Liver (tissue), 9 donors: ENCODE measurements around the gene MSH5. TPM values are rescaled to one million over a fixed set of nuclear protein-coding genes. Genes with fewer than 3 reads are reported as not detected.
"Not testable (repeated sequence)": the region's sequence is repeated elsewhere in the genome, so short reads cannot be mapped to it uniquely, and the experiment has no call there.

Experiments used
- DNase-seq: peaks from one replicate; pipeline ENCODE4 v3.0.0-alpha.2; 2017; ENCODE audit warnings: low spot score
- H3K27ac ChIP-seq, 2 donors: one replicate each; pipeline ENCODE4 v1.7.0; 2013; ENCODE audit warnings: inconsistent platforms in 2 of 2, low read length in 2 of 2, control low read depth in 1 of 2, low read depth in 1 of 2, mild to moderate bottlenecking in 1 of 2
- H3K27me3 ChIP-seq, 4 donors: one replicate each; pipeline versions ENCODE4 v1.6.1 to v1.7.0; 2013; ENCODE audit warnings: low read length in 3 of 4, inconsistent platforms in 1 of 4, mild to moderate bottlenecking in 1 of 4, moderate library complexity in 1 of 4; ENCODE audit not compliant: control insufficient read depth in 4 of 4, insufficient read depth in 4 of 4
- H3K36me3 ChIP-seq, 4 donors: one replicate each; pipeline versions ENCODE4 v1.6.1 to v1.7.0; 2013; ENCODE audit warnings: low read length in 3 of 4, mild to moderate bottlenecking in 3 of 4, low read depth in 1 of 4, moderate library complexity in 1 of 4; ENCODE audit not compliant: control insufficient read depth in 4 of 4, insufficient read depth in 3 of 4
- H3K4me1 ChIP-seq, 4 donors: one replicate each; pipeline versions ENCODE4 v1.6.1 to v1.7.0; 2013; ENCODE audit warnings: low read length in 3 of 4, mild to moderate bottlenecking in 3 of 4, moderate library complexity in 1 of 4; ENCODE audit not compliant: control insufficient read depth in 4 of 4, insufficient read depth in 4 of 4
- H3K4me3 ChIP-seq, 3 donors: one replicate each; pipeline versions ENCODE4 v1.6.1 to v1.7.0; 2013; ENCODE audit warnings: low read length in 3 of 3, control low read depth in 1 of 3, low read depth in 1 of 3, mild to moderate bottlenecking in 1 of 3
- H3K9ac ChIP-seq, 2 donors: one replicate each; pipeline ENCODE4 v1.7.0; 2013; ENCODE audit warnings: low read length in 2 of 2, mild to moderate bottlenecking in 2 of 2, moderate library complexity in 2 of 2, control low read depth in 1 of 2, low read depth in 1 of 2
- H3K9me3 ChIP-seq, 4 donors: one replicate each; pipeline versions ENCODE4 v1.6.1 to v1.7.0; 2013; ENCODE audit warnings: low read length in 3 of 4; ENCODE audit not compliant: control insufficient read depth in 4 of 4
- ATF3 ChIP-seq: IDR thresholded peaks from 2 replicates; pipeline ENCODE4 v1.6.1; 2016; ENCODE audit warnings: antibody characterized with exemption
- EGR1 ChIP-seq, 2 donors: IDR thresholded peaks; 2 replicates each; pipeline ENCODE4 v1.6.1; 2016 to 2018; ENCODE audit warnings: antibody characterized with exemption in 2 of 2, low read depth in 2 of 2
- FOXA1 ChIP-seq: IDR thresholded peaks from 2 replicates; pipeline ENCODE4 v1.6.1; 2016; ENCODE audit warnings: antibody characterized with exemption
- FOXA2 ChIP-seq: IDR thresholded peaks from 2 replicates; pipeline ENCODE4 v1.6.1; 2016; ENCODE audit warnings: antibody characterized with exemption
- HNF4G ChIP-seq: IDR thresholded peaks from 2 replicates; pipeline ENCODE4 v1.6.1; 2016; ENCODE audit warnings: antibody characterized with exemption
- NR2F2 ChIP-seq: IDR thresholded peaks from 2 replicates; pipeline ENCODE4 v1.6.1; 2016; ENCODE audit warnings: antibody characterized with exemption
- REST ChIP-seq: IDR thresholded peaks from 2 replicates; pipeline ENCODE4 v1.6.1; 2016; ENCODE audit warnings: antibody characterized with exemption, mild to moderate bottlenecking
- RXRA ChIP-seq, 2 donors: IDR thresholded peaks; 2 replicates each; pipeline ENCODE4 v1.6.1; 2017 to 2018; ENCODE audit warnings: antibody characterized with exemption in 2 of 2, mild to moderate bottlenecking in 1 of 2
- SP1 ChIP-seq: IDR thresholded peaks from 2 replicates; pipeline ENCODE4 v1.6.1; 2018; ENCODE audit warnings: antibody characterized with exemption, mild to moderate bottlenecking
- WGBS: extraction: QIAGEN DNeasy Blood & Tissue Kit; methylation state at CpG from one replicate; pipeline ENCODE4 v1.1.7; 2013; 5-methylcytosine and 5-hydroxymethylcytosine counted together
- polyA plus RNA-seq, 2 donors: library from polyadenylated mRNA; stranded (reverse) in 1 of 2; unstranded in 1 of 2; fragments of 200-250 nt in 1 of 2; fragments of >200 nt in 1 of 2; fragmentation: Nextera tagmentation in 1 of 2; extraction: Ambion mirVana in 1 of 2; gene quantifications; one replicate each; pipeline versions ENCODE4 v1.2.1 to v1.2.3, GENCODE V29; 2013 to 2015
- total RNA-seq, 2 donors: library from RNA; depleted of rRNA; stranded (reverse); fragments of >200 nt; gene quantifications; one replicate each; pipeline ENCODE4 v1.2.3, GENCODE V29; 2014
- TF ChIP-seq, protein P1 (sequence below): IDR thresholded peaks from 2 replicates; pipeline ENCODE4 v1.6.1; 2016; ENCODE audit warnings: antibody characterized with exemption
- donor health status: healthy.
- donor health status: healthy.
- donor health status: healthy.
- donor health status: healthy.
- donor health status: healthy.

MSH5 gene
- total and polyA plus RNA-seq, 4 donors = 1.2 to 6.4 (median 4.0) TPM

GRCh38 chr6:31796993-31797385 lies 57.2 kb downstream of the MSH5 start:
- no peak overlapping the region for H3K27ac ChIP-seq
- H3K36me3 ChIP-seq = peaks cover 0 to 8% (median 4%) of the 10 kb centered on the region in 4 donors
- DNase-seq = no peak
- WGBS = 95% methylated on average over 2 of the region's 2 CpGs
- H3K27me3 ChIP-seq = no peaks in the 10 kb centered on the region
- no peak overlapping the region for H3K9ac ChIP-seq
- peaks cover 0 to 10% (median 6%) of the 10 kb centered on the region in 4 donors for H3K4me1 ChIP-seq
- TF ChIP-seq EGR1 (IDR thresholded peaks at IDR 0.05; ENCODE audit: low read depth in 2 of 2) (no peak), NR2F2 (no peak), SP1 (no peak), HNF4G (no peak), FOXA1 (no peak), REST (no peak), FOXA2 (no peak), ATF3 (no peak)
- TF ChIP-seq, protein P1, sequence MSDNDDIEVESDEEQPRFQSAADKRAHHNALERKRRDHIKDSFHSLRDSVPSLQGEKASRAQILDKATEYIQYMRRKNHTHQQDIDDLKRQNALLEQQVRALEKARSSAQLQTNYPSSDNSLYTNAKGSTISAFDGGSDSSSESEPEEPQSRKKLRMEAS = no peak
- H3K4me3 ChIP-seq = no peak overlapping the region
- H3K9me3 ChIP-seq = no peaks in the 10 kb centered on the region

DNA sequence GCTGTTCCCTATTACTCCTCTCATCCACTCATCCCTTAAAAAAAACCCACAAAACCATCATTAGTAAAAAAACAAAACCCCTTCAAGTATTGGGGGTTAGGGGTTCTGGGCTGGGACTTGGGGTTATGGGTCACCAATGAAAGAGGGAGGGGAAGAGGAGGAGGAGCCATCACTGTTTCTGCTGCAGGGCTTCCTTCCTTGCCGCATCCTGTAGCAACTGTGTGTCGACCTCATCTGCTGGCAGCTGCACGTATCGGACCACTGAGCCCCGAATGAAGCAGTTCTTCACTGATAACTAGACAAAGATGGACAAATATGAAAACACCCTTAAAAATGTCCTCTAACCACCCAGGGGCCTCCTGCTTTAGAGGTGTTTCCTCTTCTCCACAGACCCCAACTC lies 57.8 kb downstream of the MSH5 start:
- Histone ChIP-seq H3K4me1 (peaks cover 0 to 10% (median 6%) of the 10 kb centered on the region in 4 donors), H3K9ac (no peak overlapping the region), H3K27ac (no peak overlapping the region), H3K4me3 (no peak overlapping the region), H3K9me3 (no peaks in the 10 kb centered on the region), H3K36me3 (peaks cover 0 to 4% (median 2%) of the 10 kb centered on the region in 4 donors), H3K27me3 (no peaks in the 10 kb centered on the region)
- no peak for TF ChIP-seq RXRA (IDR thresholded peaks at IDR 0.05)
- 68% methylated on average over 5 of the region's 5 CpGs for WGBS
- DNase-seq = no peak

DNA sequence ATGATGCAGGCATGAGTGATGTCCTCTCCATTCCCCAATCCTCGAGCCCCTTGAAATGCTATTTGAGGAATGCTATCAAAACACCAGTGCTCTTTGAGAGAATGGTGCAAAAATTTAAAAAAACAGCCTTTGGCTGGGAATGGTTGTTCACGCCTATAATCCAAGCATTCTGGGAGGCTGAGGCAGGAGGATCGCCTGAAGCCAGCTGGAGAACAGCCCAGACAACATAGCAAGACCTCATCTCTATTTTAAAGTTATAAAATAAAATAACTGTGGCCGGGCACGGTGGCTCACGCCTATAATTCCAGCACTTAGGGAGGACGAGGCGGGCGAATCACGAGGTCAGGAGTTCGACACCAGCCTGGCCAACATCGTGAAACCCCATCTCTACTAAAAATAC lies 60.0 kb downstream of the MSH5 start:
- Histone ChIP-seq H3K4me1 (peaks cover 0 to 6% (median 2%) of the 10 kb centered on the region in 4 donors), H3K27me3 (no peaks in the 10 kb centered on the region), H3K9me3 (no peaks in the 10 kb centered on the region), H3K9ac (no peak overlapping the region), H3K4me3 (no peak overlapping the region), H3K27ac (no peak overlapping the region), H3K36me3 (no peaks in the 10 kb centered on the region)
- no peak for TF ChIP-seq NR2F2
- no peak for TF ChIP-seq EGR1 (IDR thresholded peaks at IDR 0.05; ENCODE audit: low read depth in 2 of 2)
- TF ChIP-seq ATF3 = no peak
- WGBS = 92% methylated on average over 12 of the region's 12 CpGs
- DNase-seq = no peak

- not testable (repeated sequence) for DNase-seq, H3K27ac ChIP-seq, H3K36me3 ChIP-seq, H3K4me3 ChIP-seq, H3K9me3 ChIP-seq, H3K4me1 ChIP-seq, H3K9ac ChIP-seq, H3K27me3 ChIP-seq
- WGBS = 97% methylated on average over 8 of the region's 8 CpGs
These were observed 61.5 kb downstream of the MSH5 start for GRCh38 chr6:31801031-31801927.
